Activated CD8-positive, alpha-beta T cell treated with anti-CD3 and anti-CD28 coated beads for 36 hours (primary cell): ENCODE data around the gene KRTAP2-1. TPM values are rescaled to one million over a fixed set of nuclear protein-coding genes. Genes with fewer than 3 reads are reported as not detected.
"Not testable (repeated sequence)": the region's sequence is repeated elsewhere in the genome, so short reads cannot be mapped to it uniquely, and the experiment has no call there.

Experiments used
- ATAC-seq: fragments of 200-7000 bp; cut with Tn5 transposase; one replicate; pipeline ENCODE4 v1.10.0; 2021; ENCODE audit warnings: mild to moderate bottlenecking, moderate library complexity
- CTCF ChIA-PET: fragments of 350-600 bp; sonication (Branson Sonifier 250); formaldehyde crosslinking; loops from one replicate; lab custom pipeline; 2021; ENCODE audit warnings: antibody characterized with exemption; lab: Charles Lee
- POLR2A ChIA-PET: fragments of 350-600 bp; sonication (Branson Sonifier 250); formaldehyde crosslinking; loops from one replicate; lab custom pipeline; 2021; ENCODE audit warnings: antibody characterized with exemption; lab: Charles Lee
- DNase-seq: peaks from one replicate; pipeline ENCODE4 v3.0.0-alpha.2; 2020
- H3K27ac Mint-ChIP-seq: one replicate; pipeline ENCODE4 v1.8.0; 2021; ENCODE audit warnings: mild to moderate bottlenecking, mixed read lengths
- H3K27me3 Mint-ChIP-seq: one replicate; pipeline ENCODE4 v1.8.0; 2021; ENCODE audit warnings: mixed read lengths
- H3K36me3 Mint-ChIP-seq: one replicate; pipeline ENCODE4 v1.8.0; 2021; ENCODE audit warnings: low read depth, mixed read lengths
- H3K4me1 Mint-ChIP-seq: one replicate; pipeline ENCODE4 v1.8.0; 2021; ENCODE audit warnings: low read depth, mixed read lengths
- H3K4me3 Mint-ChIP-seq: one replicate; pipeline ENCODE4 v1.8.0; 2021; ENCODE audit warnings: mild to moderate bottlenecking, moderate library complexity, mixed read lengths
- H3K9me3 Mint-ChIP-seq: one replicate; pipeline ENCODE4 v1.8.0; 2021; ENCODE audit warnings: mixed read lengths
- CTCF ChIP-seq: fragments of 200-600 bp; IDR thresholded peaks from one replicate; pipeline ENCODE4 v1.8.0; 2022; ENCODE audit warnings: antibody characterized with exemption, mild to moderate bottlenecking
- intact Hi-C: fragments of 100-400 bp; cut with micrococcal nuclease; formaldehyde crosslinking; loops from one replicate; pipeline ENCODE4 v1.10.0; 2022
- total RNA-seq, 2 experiments: library from RNA; stranded (reverse); gene quantifications; one replicate each; pipeline ENCODE4 v1.2.3, GENCODE V29; 2021

KRTAP2-1 gene
- not detected for total RNA-seq

GRCh38 chr17:41046735-41047465 lies at the start of gene KRTAP2-1:
Gene KRTAP2-1 (minus strand): TSS chr17:41047316. CDS start chr17:41047267, 49 bp downstream.
- POLR2A ChIA-PET, ATAC-seq, H3K27ac Mint-ChIP-seq, intact Hi-C loops, H3K9me3 Mint-ChIP-seq, H3K4me3 Mint-ChIP-seq, DNase-seq, H3K36me3 Mint-ChIP-seq, CTCF ChIA-PET, H3K4me1 Mint-ChIP-seq: not testable (repeated sequence)
- H3K27me3 Mint-ChIP-seq = peaks cover 13% of the 10 kb centered on the region

GRCh38 chr17:41096055-41096454 lies 48.9 kb upstream of the KRTAP2-1 start:
- Mint-ChIP-seq H3K27me3 (peaks cover 5% of the 10 kb centered on the region), H3K4me3 (no peak overlapping the region), H3K9me3 (peaks cover 4% of the 10 kb centered on the region), H3K4me1 (peaks cover 8% of the 10 kb centered on the region), H3K36me3 (no peaks in the 10 kb centered on the region), H3K27ac (no peak overlapping the region)
- CTCF ChIA-PET = no interaction called here
- intact Hi-C loops = no loop called here
- ATAC-seq (no peak), DNase-seq (no peak)
- TF ChIP-seq CTCF = no peak
- POLR2A ChIA-PET = no interaction called here

- intact Hi-C loops, POLR2A ChIA-PET, H3K4me3 Mint-ChIP-seq, CTCF ChIA-PET, H3K36me3 Mint-ChIP-seq, H3K4me1 Mint-ChIP-seq, ATAC-seq, DNase-seq, H3K9me3 Mint-ChIP-seq, H3K27me3 Mint-ChIP-seq, H3K27ac Mint-ChIP-seq: not testable (repeated sequence)
Measured at GRCh38 chr17:41088760-41089352, 41.7 kb upstream of the KRTAP2-1 start.

- H3K4me1 Mint-ChIP-seq, POLR2A ChIA-PET, H3K9me3 Mint-ChIP-seq, H3K27ac Mint-ChIP-seq, ATAC-seq, CTCF ChIA-PET, H3K4me3 Mint-ChIP-seq, DNase-seq, H3K36me3 Mint-ChIP-seq, intact Hi-C loops, H3K27me3 Mint-ChIP-seq: not testable (repeated sequence)
Measured at GRCh38 chr17:41084100-41084856, 37.2 kb upstream of the KRTAP2-1 start, which contains the start of gene KRTAP4-7. Gene KRTAP4-7 (plus strand): TSS chr17:41084150. CDS start chr17:41084207, 57 bp downstream.

- ATAC-seq, POLR2A ChIA-PET: not testable (repeated sequence)
Measured at GRCh38 chr17:41083427-41083826, 36.3 kb upstream of the KRTAP2-1 start.

GRCh38 chr17:41082626-41083025 lies 35.5 kb upstream of the KRTAP2-1 start:
- no peak overlapping the region for H3K4me3 Mint-ChIP-seq
- DNase-seq (no peak), ATAC-seq (no peak)
- H3K9me3 Mint-ChIP-seq = no peaks in the 10 kb centered on the region
- H3K27ac Mint-ChIP-seq = no peak overlapping the region
- CTCF ChIA-PET = no interaction called here
- TF ChIP-seq CTCF = no peak
- POLR2A ChIA-PET = no interaction called here
- H3K4me1 Mint-ChIP-seq = no peaks in the 10 kb centered on the region
- peaks cover 6% of the 10 kb centered on the region for H3K27me3 Mint-ChIP-seq
- no peaks in the 10 kb centered on the region for H3K36me3 Mint-ChIP-seq
- intact Hi-C loops = no loop called here

More at GRCh38 chr17:41083427-41083826, 36.3 kb upstream of the KRTAP2-1 start:
- intact Hi-C loops, H3K27ac Mint-ChIP-seq, H3K9me3 Mint-ChIP-seq, DNase-seq, H3K27me3 Mint-ChIP-seq, H3K36me3 Mint-ChIP-seq, CTCF ChIA-PET, H3K4me1 Mint-ChIP-seq, H3K4me3 Mint-ChIP-seq: not testable (repeated sequence)
